ENCODE data around the gene OCA2.
A peak's percentile ranks its signal among the peaks of the same experiment; 100 is the strongest.

The OCA2 gene

DNA sequence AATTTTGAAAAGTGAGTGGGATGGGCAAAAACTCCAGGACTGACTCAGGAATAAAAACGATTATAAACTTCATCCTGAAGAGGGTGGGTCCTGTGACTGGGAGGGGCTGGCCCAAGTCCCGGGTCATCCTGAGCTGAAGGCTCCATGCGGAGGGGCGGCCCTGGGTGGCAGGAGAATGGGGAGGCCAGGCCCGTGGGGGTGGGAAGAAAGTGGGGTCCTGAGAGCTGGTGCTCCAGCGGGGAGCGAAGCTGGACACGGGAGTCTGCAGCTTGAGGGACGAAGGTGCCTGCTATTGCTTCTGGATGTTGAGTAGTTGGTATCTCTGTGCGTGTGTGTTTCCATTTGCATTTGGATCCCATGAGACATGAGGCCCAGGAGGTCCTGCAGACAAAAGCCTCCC, 4.7 kb upstream of the OCA2 start:
- DNase-seq: no peak

- no peak for DNase-seq
These were observed 2.9 kb upstream of the OCA2 start for GRCh38 chr15:28101983-28102441.

DNA sequence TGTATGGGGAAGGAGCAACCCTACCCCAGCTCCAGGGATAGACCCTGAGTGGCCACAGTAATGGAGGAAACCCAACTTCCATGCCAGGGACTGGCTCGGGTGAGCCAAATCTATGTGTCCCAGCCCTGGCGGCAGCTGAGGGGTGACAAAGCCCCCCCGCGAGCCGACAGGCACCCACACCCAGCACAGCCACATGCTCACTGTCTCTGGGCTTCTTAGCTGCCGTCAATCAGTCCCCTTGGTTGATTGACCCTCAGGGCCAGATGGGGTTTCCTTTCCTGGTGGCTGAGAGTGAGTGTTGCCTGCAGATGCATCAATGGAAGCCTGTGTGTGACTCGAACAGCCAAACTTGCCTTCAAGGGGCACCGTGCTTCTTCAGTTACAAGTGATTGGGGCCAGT, 2.1 kb upstream of the OCA2 start:
- no peak for DNase-seq

GRCh38 chr15:28100516-28101195, 1.5 kb upstream of the OCA2 start:
- no peak for DNase-seq

GRCh38 chr15:28099555-28100140, 533 bp upstream of the OCA2 start:
- peak; percentile 68 for DNase-seq

GRCh38 chr15:28098360-28098765, 752 bp downstream of the OCA2 start:
- DNase-seq: no peak

DNA sequence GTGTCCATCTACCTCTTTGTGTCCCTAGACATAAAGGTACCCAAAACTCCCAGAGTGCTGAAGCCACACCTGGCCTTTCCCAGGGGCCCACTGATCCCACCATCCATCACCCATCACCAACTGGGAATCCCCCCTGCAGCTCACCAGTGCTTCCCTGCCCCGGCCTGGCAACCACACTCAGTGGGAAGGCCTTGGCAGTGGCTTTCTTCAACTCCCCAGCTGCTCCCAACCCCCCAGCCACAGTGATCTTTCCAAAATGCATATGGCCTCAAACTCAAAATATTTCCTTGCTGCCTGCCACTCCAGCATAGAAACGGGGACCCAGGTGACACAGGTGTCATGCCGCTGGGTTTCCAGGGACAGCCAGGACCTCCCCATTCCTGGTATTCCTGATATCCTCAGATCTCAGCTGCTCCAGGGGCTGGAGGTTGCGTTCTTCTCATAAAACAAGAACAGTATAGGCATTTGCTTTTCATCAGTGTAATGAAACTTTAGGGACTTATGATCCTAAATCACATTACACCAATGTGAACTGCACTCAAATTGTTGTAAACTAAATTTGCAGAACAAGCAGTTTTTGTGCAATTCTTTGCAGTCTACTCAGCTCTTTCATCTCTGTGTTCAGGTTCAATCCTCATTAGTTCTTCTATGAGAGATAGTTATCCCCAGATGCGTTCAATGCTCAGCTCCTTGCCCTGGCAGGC, 1.3 kb downstream of the OCA2 start:
- DNase-seq: no peak

GRCh38 chr15:28096670-28097431, 2.3 kb downstream of the OCA2 start:
- DNase-seq: no peak

DNA sequence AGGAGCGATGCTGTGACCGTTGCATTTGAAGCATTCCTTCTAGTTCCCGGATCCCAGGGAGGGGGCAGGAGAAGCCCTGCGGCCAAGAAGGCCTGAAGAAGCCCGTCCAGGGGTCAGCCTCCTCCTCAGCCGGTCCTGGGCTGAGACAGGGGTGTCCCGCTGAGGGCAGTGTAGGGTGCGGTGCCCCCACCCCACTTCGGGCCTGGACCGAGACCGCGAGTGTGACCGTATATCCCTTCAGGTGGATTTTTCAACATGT, 2.8 kb downstream of the OCA2 start:
- DNase-seq: no peak

GRCh38 chr15:28094732-28095521, 4.2 kb downstream of the OCA2 start:
- no peak for DNase-seq

- no peak for DNase-seq
These were observed 5.2 kb downstream of the OCA2 start for GRCh38 chr15:28093752-28094535.

- no peak for DNase-seq
These were observed 7.8 kb downstream of the OCA2 start for GRCh38 chr15:28091313-28091712.

DNA sequence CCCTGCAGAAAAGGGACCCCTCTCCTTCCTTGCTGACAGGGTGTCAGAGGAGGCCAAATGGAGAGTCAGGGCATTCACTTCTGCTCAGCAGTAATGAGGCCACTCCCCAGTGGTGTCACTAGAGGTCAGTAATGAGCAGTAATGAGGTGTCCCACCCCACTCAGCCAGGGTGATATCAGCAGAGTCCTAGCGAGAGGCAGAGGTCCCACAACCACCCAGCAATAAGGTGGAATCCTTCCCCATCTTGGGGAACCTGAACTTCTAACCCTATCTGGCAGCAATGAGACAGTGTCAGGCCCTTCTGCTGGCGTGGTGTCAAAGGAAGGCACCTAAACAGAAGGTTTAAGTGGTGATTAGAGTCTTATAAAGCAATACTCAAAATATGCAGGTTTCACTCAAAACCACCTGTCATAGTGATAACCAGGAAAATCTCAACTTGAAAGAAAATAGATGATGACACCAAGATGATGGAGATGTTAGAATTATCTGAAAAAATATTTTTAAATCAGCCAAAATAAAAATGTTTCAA, 12.9 kb downstream of the OCA2 start:
- no peak for DNase-seq

DNA sequence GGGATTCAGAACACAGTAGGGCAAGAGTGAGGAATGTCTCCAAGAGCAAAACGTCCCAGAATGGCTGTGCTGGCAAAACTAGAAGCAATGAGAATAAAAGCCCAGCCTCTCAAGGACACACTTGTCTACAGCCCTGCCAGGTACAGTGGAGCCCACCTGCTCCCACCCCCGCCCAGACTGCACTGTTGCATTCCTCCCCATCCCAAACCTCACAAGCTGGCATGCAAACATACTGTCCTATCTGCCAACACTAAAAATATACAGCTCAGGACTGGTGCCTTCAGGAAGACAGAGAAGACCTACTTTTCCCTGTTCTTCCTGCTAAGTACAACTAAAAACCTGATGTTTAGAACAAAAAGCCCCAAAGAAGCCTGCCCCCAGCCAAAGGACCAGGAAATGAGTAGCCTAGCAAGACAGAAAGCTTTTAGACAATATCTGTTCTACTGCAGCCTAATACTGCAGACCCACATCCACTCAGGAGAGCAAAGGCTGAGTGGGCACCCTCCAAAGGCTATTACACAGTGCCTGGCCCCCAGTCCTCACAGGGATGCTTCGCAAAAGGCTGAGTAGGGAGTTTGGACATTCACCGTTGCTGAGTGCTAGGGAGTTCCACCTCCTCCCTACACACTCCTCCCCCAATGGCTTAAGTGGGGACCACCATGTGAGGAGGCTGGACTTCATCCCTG, 13.5 kb downstream of the OCA2 start:
- DNase-seq: no peak

GRCh38 chr15:28084547-28084946, 14.6 kb downstream of the OCA2 start:
- no peak for DNase-seq

DNA sequence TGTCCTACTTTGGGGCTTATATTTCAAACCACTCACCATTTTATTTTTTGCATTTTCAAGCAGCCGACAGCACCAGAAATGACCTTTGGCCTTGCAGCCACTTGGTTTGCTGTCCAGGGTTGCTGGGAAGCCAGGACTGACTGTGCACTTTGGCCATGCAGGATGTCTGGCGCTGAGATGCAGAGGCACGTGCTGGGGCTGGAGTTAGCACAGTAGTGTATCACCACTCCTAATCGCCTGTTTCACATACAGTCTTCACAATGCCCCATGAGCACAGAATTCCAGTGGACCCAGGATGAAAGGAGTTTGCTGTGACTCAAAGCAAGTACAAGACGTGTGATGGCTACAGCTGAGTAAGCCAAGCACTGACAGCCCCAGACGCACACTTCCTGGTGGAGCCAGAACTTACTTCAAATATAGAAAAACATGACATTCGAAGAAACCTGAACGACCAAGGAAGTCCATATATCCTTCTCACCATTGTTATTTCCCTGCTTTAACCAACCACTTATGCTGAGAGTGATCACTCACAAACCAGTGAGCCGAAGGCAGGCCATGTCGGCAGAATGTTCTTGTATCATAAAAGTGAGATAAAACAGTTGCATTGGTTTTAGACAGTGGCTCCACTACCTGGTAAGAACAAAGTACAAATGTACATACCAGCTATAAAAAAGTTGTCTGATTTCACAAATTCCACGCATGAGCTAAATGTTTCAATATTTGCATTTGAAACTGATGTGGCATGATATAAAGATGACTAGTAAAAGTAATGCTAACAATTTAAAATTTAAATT, 16.0 kb downstream of the OCA2 start:
- DNase-seq: no peak

- DNase-seq: no peak
These were observed 17.5 kb downstream of the OCA2 start for GRCh38 chr15:28081594-28081993.

DNA sequence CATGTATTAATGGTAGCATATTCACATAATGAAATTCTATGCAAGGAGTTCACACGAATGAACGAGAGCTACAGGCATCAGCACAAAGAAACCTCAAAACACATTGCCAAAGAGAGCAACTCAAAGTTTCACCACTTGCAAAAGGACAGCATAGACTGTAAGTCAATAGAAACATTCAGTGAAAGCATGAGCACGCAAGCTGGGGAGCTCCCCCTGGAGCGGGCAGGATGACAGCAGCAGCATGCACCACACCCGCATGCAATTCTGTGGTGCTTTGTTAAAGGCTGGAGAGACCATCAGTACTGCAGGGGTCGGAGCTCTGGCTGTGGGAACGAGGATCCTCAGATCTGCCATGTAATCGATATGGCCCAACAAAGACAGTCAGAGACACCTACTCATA, 18.7 kb downstream of the OCA2 start:
- DNase-seq: no peak

DNA sequence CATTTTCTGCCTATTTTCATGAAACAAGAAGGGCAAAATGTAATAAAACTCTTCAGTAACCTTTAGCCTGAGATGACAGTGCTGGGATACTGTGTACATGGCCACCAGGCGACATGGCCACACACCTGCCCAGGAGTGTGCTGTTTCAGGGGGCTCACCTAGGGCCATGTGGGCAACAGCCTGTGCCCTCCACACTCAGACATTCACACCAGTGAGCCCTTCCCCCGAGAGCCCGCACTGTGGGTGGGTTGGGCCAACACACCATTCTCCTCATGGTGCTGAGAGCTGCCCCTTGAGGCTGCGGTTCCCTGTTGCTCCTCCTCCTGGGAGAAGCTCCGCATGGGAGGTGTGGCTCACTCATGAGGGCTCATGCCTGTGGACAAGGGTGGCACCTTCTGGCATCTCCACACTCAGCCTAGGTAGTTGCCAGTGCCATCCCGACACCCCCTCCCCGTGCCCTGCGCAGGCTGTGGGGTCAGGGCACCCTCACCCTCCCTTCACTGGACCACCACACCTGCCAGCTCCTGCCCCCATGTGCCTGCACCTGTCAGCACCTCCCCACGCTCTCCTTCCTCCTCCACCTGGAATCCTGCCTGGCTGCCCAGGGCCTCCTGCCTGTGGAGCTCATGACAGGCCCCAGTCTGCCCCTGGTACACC, 19.7 kb downstream of the OCA2 start:
- no peak for DNase-seq

DNA sequence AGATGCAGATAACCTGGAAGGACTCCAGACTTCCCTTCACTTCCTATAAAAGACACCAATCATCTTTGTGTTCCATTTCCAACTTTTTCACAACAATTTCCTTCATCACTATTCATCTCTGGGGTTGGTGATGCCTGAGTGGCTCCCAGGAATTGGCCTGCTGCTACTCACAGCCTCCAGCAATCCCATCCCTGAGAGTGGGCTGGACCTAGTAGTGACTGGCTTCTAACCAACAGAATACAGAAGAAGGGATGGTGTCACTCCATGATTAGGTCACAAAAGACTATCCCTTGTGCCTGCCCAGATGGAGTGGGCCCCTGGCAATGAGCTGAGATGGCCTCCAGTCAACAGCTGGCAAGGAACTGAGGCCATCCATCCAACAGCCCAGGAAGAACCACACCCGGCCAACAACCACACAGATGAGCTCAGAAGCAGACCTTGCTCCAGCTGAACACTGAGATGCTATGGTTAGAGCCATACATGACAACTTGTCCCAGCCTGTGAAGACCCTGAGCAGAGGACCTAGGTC, 20.9 kb downstream of the OCA2 start:
- no peak for DNase-seq
